Kidney (tissue), 14 donors: ENCODE measurements around the gene GPD1. TPM values are rescaled to one million over a fixed set of nuclear protein-coding genes. Genes with fewer than 3 reads are reported as not detected.

ENCODE experiments used
- DNase-seq, 5 donors: peaks; one replicate each; pipeline ENCODE4 v3.0.0-alpha.2; 2013 to 2020
- FAIRE-seq: peaks from 2 replicates; lab custom pipeline; 2012; peaks lifted over from hg19 to GRCh38; lab: Jason Lieb, UNC
- H3K27ac ChIP-seq, 2 donors: one replicate each; pipeline ENCODE4 v1.7.0; 2013; ENCODE audit warnings: low read depth in 2 of 2, low read length in 2 of 2, inconsistent platforms in 1 of 2
- H3K27me3 ChIP-seq: one replicate; pipeline ENCODE4 v1.7.1; 2013; ENCODE audit warnings: low read length, inconsistent platforms; ENCODE audit not compliant: control insufficient read depth, insufficient read depth
- H3K36me3 ChIP-seq, 3 donors: one replicate each; pipeline versions ENCODE4 v1.7.0 to v1.7.1; 2013; ENCODE audit warnings: low read length in 3 of 3, control low read depth in 1 of 3, inconsistent platforms in 1 of 3; ENCODE audit not compliant: insufficient read depth in 3 of 3, control insufficient read depth in 2 of 3
- H3K4me1 ChIP-seq, 3 donors: one replicate each; pipeline versions ENCODE4 v1.7.0 to v1.7.1; 2013; ENCODE audit warnings: low read length in 3 of 3, inconsistent platforms in 1 of 3, low read depth in 1 of 3; ENCODE audit not compliant: control insufficient read depth in 2 of 3, insufficient read depth in 2 of 3
- H3K4me3 ChIP-seq, 3 donors: one replicate each; pipeline versions ENCODE4 v1.7.0 to v1.8.1; 2013; ENCODE audit warnings: low read length in 3 of 3, control low read depth in 1 of 3, inconsistent platforms in 1 of 3
- H3K9ac ChIP-seq, 3 donors: one replicate each; pipeline versions ENCODE4 v1.7.0 to v1.7.1; 2013; ENCODE audit warnings: low read length in 3 of 3, control low read depth in 1 of 3, inconsistent platforms in 1 of 3
- H3K9me3 ChIP-seq, 3 donors: one replicate each; pipeline versions ENCODE4 v1.7.0 to v1.7.1; 2013; ENCODE audit warnings: low read length in 3 of 3, control low read depth in 1 of 3, inconsistent platforms in 1 of 3; ENCODE audit not compliant: control insufficient read depth in 2 of 3, insufficient read depth in 1 of 3
- CTCF ChIP-seq: IDR thresholded peaks from 3 replicates; pipeline ENCODE4 v1.5.1; 2012; ENCODE audit warnings: mild to moderate bottlenecking, moderate library complexity, borderline replicate concordance; ENCODE audit not compliant: insufficient read depth; ENCODE audit errors: extremely low read depth
- intact Hi-C: fragments of 100-400 bp; cut with DNase I; formaldehyde crosslinking; loops from one replicate; pipeline ENCODE4 v1.11.1; 2022
- polyA plus RNA-seq: library from polyadenylated mRNA; stranded (reverse); fragments of 350-450 nt; fragmentation: Illumina TruSeq; extraction: RNeasy Lipid Tissue Mini Kit (QIAGEN cat#74804); gene quantifications from one replicate; pipeline ENCODE4 v1.2.3, GENCODE V29; 2014; ENCODE audit warnings: low read depth, low replicate concordance; ENCODE audit not compliant: insufficient read depth
- total RNA-seq: library from RNA; stranded (reverse); fragmentation: NEBNext Ultra II Directional; extraction: Animal tissue kit (Norgen Biotek cat#: 25700); gene quantifications from one replicate; pipeline ENCODE4 v1.2.1, GENCODE V29; 2021
- donor health status: control.
- donor health status: control.
- donor health status: control.
- donor health status: control.
- donor health status: control.
- donor health status: DM: yes; HTN: yes; CAD: no.
- donor health status: Normal renal cell carcinoma (clear cell type).

Gene GPD1
- total and polyA plus RNA-seq, 2 donors from 2014 or later, result 15.1 to 139 TPM

- Histone ChIP-seq H3K27me3 (no peaks in the 10 kb centered on the region), H3K9me3 (no peaks in the 10 kb centered on the region), H3K36me3 (peaks cover 5 to 27% (median 22%) of the 10 kb centered on the region in 3 donors), H3K9ac (peak within 1 kb of the TSS; percentile 71 to 95 (median 94)), H3K4me3 (peak within 1 kb of the TSS; percentile 84 to 97 (median 92)), H3K27ac (peak within 1 kb of the TSS; percentile 79 to 87), H3K4me1 (peaks cover 0 to 10% (median 4%) of the 10 kb centered on the region in 3 donors)
- FAIRE-seq, result no peak
- peak; percentile 30 for TF ChIP-seq CTCF
- intact Hi-C loops, result no loop called here
- peak; percentile 96 to 98 (median 98) for DNase-seq
These were observed 18.8 kb upstream of the GPD1 start, which contains the start of gene SMARCD1 for GRCh38 chr12:50084775-50085614. SMARCD1 (plus strand) TSS chr12:50085342; CDS start chr12:50085370, 28 bp downstream.

- Histone ChIP-seq H3K4me1 (peaks cover 0 to 10% (median 4%) of the 10 kb centered on the region in 3 donors), H3K9ac (peak overlapping the region; percentile 38 to 73 (median 71)), H3K27me3 (no peaks in the 10 kb centered on the region), H3K4me3 (peak overlapping the region; percentile 74 to 92 (median 84)), H3K36me3 (peaks cover 10 to 32% (median 27%) of the 10 kb centered on the region in 3 donors), H3K9me3 (no peaks in the 10 kb centered on the region), H3K27ac (peak overlapping the region; percentile 79 to 87)
- DNase-seq, result peak in 2 of 5 donors; percentile 36 to 81
- FAIRE-seq, result no peak
- intact Hi-C loops, result no loop called here
- TF ChIP-seq CTCF, result no peak
These were observed 18.2 kb upstream of the GPD1 start for GRCh38 chr12:50085615-50086072.

- intact Hi-C loops, result no loop called here
- Histone ChIP-seq H3K27ac (peak overlapping the region in 1 of 2 donors; percentile 87), H3K4me1 (peaks cover 0 to 8% (median 4%) of the 10 kb centered on the region in 3 donors), H3K9ac (peak overlapping the region in 1 of 3 donors; percentile 38), H3K9me3 (no peaks in the 10 kb centered on the region), H3K4me3 (peak overlapping the region; percentile 74 to 92 (median 84)), H3K36me3 (peaks cover 10 to 32% (median 29%) of the 10 kb centered on the region in 3 donors), H3K27me3 (no peaks in the 10 kb centered on the region)
- DNase-seq (peak in 2 of 5 donors; percentile 63 to 64), FAIRE-seq (no peak)
- no peak for TF ChIP-seq CTCF
These were observed 17.7 kb upstream of the GPD1 start for GRCh38 chr12:50086148-50086547.
